Measurements from ENCODE around the gene FOXG1.

GRCh38 chr14:28769276-28769880 is 2.8 kb downstream of the FOXG1 start:
- TF ChIP-seq CTCF (IDR thresholded peaks at IDR 0.05; ENCODE audit: insufficient read depth, low read length) (no peak), POLR2AphosphoS5 (IDR thresholded peaks at IDR 0.05; ENCODE audit: low read depth) (no peak), REST (IDR thresholded peaks at IDR 0.05; ENCODE audit: insufficient replicate concordance, low read depth) (no peak), GABPA (IDR thresholded peaks at IDR 0.05; ENCODE audit: low read depth) (no peak), SPI1 (IDR thresholded peaks at IDR 0.05; ENCODE audit: borderline replicate concordance, low read depth) (no peak)
